NCI-H2107 (cell line): ENCODE results near the gene ZFHX3.
"Not testable (repeated sequence)": the region's sequence is repeated elsewhere in the genome, so short reads cannot be mapped to it uniquely, and the experiment has no call there.

Source experiments
- DNase-seq: peaks from one replicate; lab custom pipeline; 2025; lab: John Stamatoyannopoulos, UW

The ZFHX3 gene

GRCh38 chr16:72997141-72997542 lies 50.8 kb downstream of the ZFHX3 start:
- no peak for DNase-seq

- no peak for DNase-seq
Observed at GRCh38 chr16:72996291-72997062, 51.5 kb downstream of the ZFHX3 start.

GRCh38 chr16:72995882-72996270 lies 52.1 kb downstream of the ZFHX3 start:
- DNase-seq = not testable (repeated sequence)

- no peak for DNase-seq
Observed at GRCh38 chr16:72995151-72995881, 52.6 kb downstream of the ZFHX3 start.

- DNase-seq = no peak
Observed at GRCh38 chr16:72992142-72992601, 55.8 kb downstream of the ZFHX3 start.

- no peak for DNase-seq
Observed at GRCh38 chr16:72991644-72992043, 56.3 kb downstream of the ZFHX3 start.

GRCh38 chr16:72991211-72991610 lies 56.7 kb downstream of the ZFHX3 start:
- DNase-seq = no peak

- no peak for DNase-seq
Observed at GRCh38 chr16:72990571-72990970, 57.4 kb downstream of the ZFHX3 start.

GRCh38 chr16:72989579-72990551 lies 58.1 kb downstream of the ZFHX3 start:
- DNase-seq = no peak

GRCh38 chr16:72989203-72989578 lies 58.7 kb downstream of the ZFHX3 start:
- not testable (repeated sequence) for DNase-seq

GRCh38 chr16:72988569-72988968 lies 59.4 kb downstream of the ZFHX3 start:
- no peak for DNase-seq

- DNase-seq = no peak
Observed at GRCh38 chr16:72987480-72987901, 60.4 kb downstream of the ZFHX3 start.

GRCh38 chr16:72985995-72986394 lies 61.9 kb downstream of the ZFHX3 start:
- DNase-seq = no peak

- no peak for DNase-seq
Observed at GRCh38 chr16:72985148-72985941, 62.6 kb downstream of the ZFHX3 start.

- DNase-seq = no peak
Observed at GRCh38 chr16:72983728-72984350, 64.1 kb downstream of the ZFHX3 start.

GRCh38 chr16:72983241-72983640 lies 64.7 kb downstream of the ZFHX3 start:
- no peak for DNase-seq

GRCh38 chr16:72979974-72980373 lies 68.0 kb downstream of the ZFHX3 start:
- DNase-seq = no peak

- DNase-seq = no peak
Observed at GRCh38 chr16:72978212-72978611, 69.7 kb downstream of the ZFHX3 start.

- DNase-seq = no peak
Observed at GRCh38 chr16:72977127-72977526, 70.8 kb downstream of the ZFHX3 start.

- DNase-seq = no peak
Observed at GRCh38 chr16:72976438-72977064, 71.4 kb downstream of the ZFHX3 start.
